Hepatocyte (in vitro differentiated cells): ENCODE measurements around the gene CCBE1.

Source experiments
- EZH2 ChIP-seq: fragments of 200-600 bp; sonication (generic); IDR thresholded peaks from 2 replicates; pipeline ENCODE4 v1.6.1; 2016; ENCODE audit warnings: antibody characterized with exemption, mild to moderate bottlenecking, borderline replicate concordance
- TF ChIP-seq, protein P1 (sequence below): fragments of 200-600 bp; sonication (generic); IDR thresholded peaks from 2 replicates; pipeline ENCODE4 v1.5.1; 2016; ENCODE audit warnings: antibody characterized with exemption, mild to moderate bottlenecking; ENCODE audit not compliant: poor library complexity

DNA sequence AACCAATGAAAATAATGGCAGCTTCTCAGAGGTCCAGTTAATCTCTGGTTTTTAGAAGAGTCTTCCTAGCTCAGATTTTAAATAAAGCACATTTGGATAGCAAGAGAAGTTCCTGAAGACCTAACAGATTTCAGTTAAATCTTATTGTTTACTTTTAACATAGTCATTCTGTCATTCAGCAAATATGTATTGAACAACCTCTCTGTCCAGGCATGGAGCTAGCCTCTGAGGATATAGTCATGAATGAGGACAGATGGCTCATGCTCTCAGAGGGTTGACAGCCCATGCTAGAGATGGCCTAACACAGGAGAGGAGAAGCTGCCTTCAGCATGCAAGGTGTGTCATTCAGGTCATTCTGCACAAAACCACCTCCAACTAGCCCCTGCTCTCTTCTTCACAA lies 6.2 kb downstream of the CCBE1 start:
- TF ChIP-seq, protein P1, sequence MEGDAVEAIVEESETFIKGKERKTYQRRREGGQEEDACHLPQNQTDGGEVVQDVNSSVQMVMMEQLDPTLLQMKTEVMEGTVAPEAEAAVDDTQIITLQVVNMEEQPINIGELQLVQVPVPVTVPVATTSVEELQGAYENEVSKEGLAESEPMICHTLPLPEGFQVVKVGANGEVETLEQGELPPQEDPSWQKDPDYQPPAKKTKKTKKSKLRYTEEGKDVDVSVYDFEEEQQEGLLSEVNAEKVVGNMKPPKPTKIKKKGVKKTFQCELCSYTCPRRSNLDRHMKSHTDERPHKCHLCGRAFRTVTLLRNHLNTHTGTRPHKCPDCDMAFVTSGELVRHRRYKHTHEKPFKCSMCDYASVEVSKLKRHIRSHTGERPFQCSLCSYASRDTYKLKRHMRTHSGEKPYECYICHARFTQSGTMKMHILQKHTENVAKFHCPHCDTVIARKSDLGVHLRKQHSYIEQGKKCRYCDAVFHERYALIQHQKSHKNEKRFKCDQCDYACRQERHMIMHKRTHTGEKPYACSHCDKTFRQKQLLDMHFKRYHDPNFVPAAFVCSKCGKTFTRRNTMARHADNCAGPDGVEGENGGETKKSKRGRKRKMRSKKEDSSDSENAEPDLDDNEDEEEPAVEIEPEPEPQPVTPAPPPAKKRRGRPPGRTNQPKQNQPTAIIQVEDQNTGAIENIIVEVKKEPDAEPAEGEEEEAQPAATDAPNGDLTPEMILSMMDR = no peak
- no peak for TF ChIP-seq EZH2
